ENCODE results near the gene GANC. TPM values are rescaled to one million over a fixed set of nuclear protein-coding genes. Genes with fewer than 3 reads are reported as not detected.
"Not testable (repeated sequence)": the region's sequence is repeated elsewhere in the genome, so short reads cannot be mapped to it uniquely, and the experiment has no call there.

The GANC gene
- total RNA-seq, 1 experiment from 2014 or later, result 18.5 TPM

DNA sequence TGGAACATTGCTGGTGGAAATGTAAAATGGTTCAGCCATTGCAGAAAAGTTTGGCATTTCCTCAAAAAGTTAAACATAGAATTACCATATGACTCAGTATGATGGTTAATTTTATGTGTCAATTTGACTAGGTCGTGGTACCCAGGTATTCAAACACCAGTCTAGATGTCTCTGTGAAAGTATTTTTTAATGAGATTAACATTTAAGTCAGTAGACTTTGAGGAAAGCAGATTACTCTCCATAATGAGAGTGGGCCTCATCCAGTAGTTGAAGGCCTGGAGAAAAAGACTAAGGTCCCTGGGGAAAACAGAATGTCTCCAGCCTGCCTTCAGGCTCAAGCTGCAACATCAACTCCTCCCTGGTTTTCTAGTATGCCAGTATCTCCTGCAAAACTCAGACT lies 42.5 kb downstream of the GANC start:
- Mint-ChIP-seq H3K4me1 (no peaks in the 10 kb centered on the region), H3K27ac (no peak overlapping the region), H3K4me3 (no peak overlapping the region), H3K27me3 (ENCODE audit: low read depth) (no peaks in the 10 kb centered on the region), H3K36me3 (no peaks in the 10 kb centered on the region), H3K9me3 (no peaks in the 10 kb centered on the region)
- no peak for DNase-seq (ENCODE audit: low spot score)
- TF ChIP-seq, protein P1, sequence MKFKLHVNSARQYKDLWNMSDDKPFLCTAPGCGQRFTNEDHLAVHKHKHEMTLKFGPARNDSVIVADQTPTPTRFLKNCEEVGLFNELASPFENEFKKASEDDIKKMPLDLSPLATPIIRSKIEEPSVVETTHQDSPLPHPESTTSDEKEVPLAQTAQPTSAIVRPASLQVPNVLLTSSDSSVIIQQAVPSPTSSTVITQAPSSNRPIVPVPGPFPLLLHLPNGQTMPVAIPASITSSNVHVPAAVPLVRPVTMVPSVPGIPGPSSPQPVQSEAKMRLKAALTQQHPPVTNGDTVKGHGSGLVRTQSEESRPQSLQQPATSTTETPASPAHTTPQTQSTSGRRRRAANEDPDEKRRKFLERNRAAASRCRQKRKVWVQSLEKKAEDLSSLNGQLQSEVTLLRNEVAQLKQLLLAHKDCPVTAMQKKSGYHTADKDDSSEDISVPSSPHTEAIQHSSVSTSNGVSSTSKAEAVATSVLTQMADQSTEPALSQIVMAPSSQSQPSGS (CRISPR knock-in tag; IDR thresholded peaks at IDR 0.05; ENCODE audit: borderline replicate concordance, low read depth), result no peak
- TF ChIP-seq, protein P2, sequence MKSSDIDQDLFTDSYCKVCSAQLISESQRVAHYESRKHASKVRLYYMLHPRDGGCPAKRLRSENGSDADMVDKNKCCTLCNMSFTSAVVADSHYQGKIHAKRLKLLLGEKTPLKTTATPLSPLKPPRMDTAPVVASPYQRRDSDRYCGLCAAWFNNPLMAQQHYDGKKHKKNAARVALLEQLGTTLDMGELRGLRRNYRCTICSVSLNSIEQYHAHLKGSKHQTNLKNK (CRISPR knock-in tag; IDR thresholded peaks at IDR 0.05), result no peak
- TF ChIP-seq MXD4 (CRISPR knock-in tag; IDR thresholded peaks at IDR 0.05; ENCODE audit: borderline replicate concordance) (no peak), FOXJ3 (CRISPR knock-in tag; IDR thresholded peaks at IDR 0.05; ENCODE audit: borderline replicate concordance) (no peak), FOXP1 (CRISPR knock-in tag; IDR thresholded peaks at IDR 0.05; ENCODE audit: borderline replicate concordance) (no peak), GABPB1 (CRISPR knock-in tag; IDR thresholded peaks at IDR 0.05) (no peak), GRHL2 (CRISPR knock-in tag; IDR thresholded peaks at IDR 0.05; ENCODE audit: insufficient replicate concordance, severe bottlenecking) (no peak), CBFB (CRISPR knock-in tag; IDR thresholded peaks at IDR 0.05; ENCODE audit: low read depth) (no peak), IRF2 (CRISPR knock-in tag; IDR thresholded peaks at IDR 0.05; ENCODE audit: borderline replicate concordance, low read depth) (no peak)
- TF ChIP-seq, protein P3, sequence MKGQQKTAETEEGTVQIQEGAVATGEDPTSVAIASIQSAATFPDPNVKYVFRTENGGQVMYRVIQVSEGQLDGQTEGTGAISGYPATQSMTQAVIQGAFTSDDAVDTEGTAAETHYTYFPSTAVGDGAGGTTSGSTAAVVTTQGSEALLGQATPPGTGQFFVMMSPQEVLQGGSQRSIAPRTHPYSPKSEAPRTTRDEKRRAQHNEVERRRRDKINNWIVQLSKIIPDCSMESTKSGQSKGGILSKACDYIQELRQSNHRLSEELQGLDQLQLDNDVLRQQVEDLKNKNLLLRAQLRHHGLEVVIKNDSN (CRISPR knock-in tag; IDR thresholded peaks at IDR 0.05), result no peak
- TF ChIP-seq, protein P4, sequence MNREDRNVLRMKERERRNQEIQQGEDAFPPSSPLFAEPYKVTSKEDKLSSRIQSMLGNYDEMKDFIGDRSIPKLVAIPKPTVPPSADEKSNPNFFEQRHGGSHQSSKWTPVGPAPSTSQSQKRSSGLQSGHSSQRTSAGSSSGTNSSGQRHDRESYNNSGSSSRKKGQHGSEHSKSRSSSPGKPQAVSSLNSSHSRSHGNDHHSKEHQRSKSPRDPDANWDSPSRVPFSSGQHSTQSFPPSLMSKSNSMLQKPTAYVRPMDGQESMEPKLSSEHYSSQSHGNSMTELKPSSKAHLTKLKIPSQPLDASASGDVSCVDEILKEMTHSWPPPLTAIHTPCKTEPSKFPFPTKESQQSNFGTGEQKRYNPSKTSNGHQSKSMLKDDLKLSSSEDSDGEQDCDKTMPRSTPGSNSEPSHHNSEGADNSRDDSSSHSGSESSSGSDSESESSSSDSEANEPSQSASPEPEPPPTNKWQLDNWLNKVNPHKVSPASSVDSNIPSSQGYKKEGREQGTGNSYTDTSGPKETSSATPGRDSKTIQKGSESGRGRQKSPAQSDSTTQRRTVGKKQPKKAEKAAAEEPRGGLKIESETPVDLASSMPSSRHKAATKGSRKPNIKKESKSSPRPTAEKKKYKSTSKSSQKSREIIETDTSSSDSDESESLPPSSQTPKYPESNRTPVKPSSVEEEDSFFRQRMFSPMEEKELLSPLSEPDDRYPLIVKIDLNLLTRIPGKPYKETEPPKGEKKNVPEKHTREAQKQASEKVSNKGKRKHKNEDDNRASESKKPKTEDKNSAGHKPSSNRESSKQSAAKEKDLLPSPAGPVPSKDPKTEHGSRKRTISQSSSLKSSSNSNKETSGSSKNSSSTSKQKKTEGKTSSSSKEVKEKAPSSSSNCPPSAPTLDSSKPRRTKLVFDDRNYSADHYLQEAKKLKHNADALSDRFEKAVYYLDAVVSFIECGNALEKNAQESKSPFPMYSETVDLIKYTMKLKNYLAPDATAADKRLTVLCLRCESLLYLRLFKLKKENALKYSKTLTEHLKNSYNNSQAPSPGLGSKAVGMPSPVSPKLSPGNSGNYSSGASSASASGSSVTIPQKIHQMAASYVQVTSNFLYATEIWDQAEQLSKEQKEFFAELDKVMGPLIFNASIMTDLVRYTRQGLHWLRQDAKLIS (CRISPR knock-in tag; IDR thresholded peaks at IDR 0.05; ENCODE audit: borderline replicate concordance), result no peak
- TF ChIP-seq, protein P5, sequence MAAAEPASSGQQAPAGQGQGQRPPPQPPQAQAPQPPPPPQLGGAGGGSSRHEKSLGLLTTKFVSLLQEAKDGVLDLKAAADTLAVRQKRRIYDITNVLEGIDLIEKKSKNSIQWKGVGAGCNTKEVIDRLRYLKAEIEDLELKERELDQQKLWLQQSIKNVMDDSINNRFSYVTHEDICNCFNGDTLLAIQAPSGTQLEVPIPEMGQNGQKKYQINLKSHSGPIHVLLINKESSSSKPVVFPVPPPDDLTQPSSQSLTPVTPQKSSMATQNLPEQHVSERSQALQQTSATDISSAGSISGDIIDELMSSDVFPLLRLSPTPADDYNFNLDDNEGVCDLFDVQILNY (CRISPR knock-in tag; IDR thresholded peaks at IDR 0.05), result no peak
- TF ChIP-seq, protein P6, sequence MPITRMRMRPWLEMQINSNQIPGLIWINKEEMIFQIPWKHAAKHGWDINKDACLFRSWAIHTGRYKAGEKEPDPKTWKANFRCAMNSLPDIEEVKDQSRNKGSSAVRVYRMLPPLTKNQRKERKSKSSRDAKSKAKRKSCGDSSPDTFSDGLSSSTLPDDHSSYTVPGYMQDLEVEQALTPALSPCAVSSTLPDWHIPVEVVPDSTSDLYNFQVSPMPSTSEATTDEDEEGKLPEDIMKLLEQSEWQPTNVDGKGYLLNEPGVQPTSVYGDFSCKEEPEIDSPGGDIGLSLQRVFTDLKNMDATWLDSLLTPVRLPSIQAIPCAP (CRISPR knock-in tag; IDR thresholded peaks at IDR 0.05), result no peak
- TF ChIP-seq, protein P7, sequence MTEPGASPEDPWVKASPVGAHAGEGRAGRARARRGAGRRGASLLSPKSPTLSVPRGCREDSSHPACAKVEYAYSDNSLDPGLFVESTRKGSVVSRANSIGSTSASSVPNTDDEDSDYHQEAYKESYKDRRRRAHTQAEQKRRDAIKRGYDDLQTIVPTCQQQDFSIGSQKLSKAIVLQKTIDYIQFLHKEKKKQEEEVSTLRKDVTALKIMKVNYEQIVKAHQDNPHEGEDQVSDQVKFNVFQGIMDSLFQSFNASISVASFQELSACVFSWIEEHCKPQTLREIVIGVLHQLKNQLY (CRISPR knock-in tag; IDR thresholded peaks at IDR 0.05), result no peak
- CTCF ChIA-PET, result no interaction called here
- ATAC-seq, result no peak
- POLR2A ChIA-PET, result no interaction called here

DNA sequence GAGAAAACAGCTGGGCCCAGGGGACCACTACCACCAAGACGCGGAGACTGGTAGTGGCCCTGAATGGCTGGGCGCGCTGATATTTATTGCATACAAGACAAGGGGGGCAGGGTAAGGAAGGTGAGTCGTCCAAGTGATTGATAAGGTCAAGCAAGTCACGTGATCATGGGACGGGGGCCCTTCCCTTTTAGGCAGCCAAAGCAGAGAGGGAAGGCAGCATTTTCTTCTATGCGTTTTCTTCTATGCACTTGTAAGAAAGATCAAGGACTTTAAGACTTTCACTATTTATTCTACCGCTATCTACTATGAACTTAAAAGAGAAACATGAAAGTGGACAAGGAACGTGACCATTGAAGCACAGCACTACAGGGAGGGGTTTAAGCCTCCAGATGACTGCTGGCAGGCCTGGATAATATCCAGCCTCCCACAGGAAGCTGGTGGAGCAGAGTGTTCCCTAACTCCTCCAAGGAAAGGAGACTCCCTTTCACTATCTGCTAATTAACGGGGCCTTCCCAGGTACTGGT lies 43.3 kb downstream of the GANC start:
- H3K4me1 Mint-ChIP-seq, ATAC-seq: not testable (repeated sequence)

More for the DNA sequence above, 43.3 kb downstream of the GANC start:
- CTCF ChIA-PET; H3K36me3 Mint-ChIP-seq; POLR2A ChIA-PET; H3K27me3 Mint-ChIP-seq (ENCODE audit: low read depth); DNase-seq (ENCODE audit: low spot score); H3K27ac Mint-ChIP-seq; H3K9me3 Mint-ChIP-seq; H3K4me3 Mint-ChIP-seq: not testable (repeated sequence)

Measured in WTC11 (cell line).